ES-I3 (cell line): ENCODE data around the gene ARHGEF7.

Source experiments
- H3K36me3 ChIP-seq: 2 replicates; pipeline ENCODE4 v1.6.1; 2013; ENCODE audit warnings: mild to moderate bottlenecking, low read length, control low read depth, moderate library complexity; ENCODE audit not compliant: insufficient read depth
- H3K4me1 ChIP-seq: 2 replicates; pipeline ENCODE4 v1.6.1; 2013; ENCODE audit warnings: mild to moderate bottlenecking, control low read depth, low read length; ENCODE audit not compliant: insufficient read depth
- H3K9ac ChIP-seq: 2 replicates; pipeline ENCODE4 v1.6.1; 2013; ENCODE audit warnings: low read depth, mild to moderate bottlenecking, low read length, moderate library complexity
- H3K9me3 ChIP-seq: 2 replicates; pipeline ENCODE4 v1.6.1; 2013; ENCODE audit warnings: mild to moderate bottlenecking, low read length, moderate library complexity; ENCODE audit not compliant: control insufficient read depth, insufficient read depth

The ARHGEF7 gene

DNA sequence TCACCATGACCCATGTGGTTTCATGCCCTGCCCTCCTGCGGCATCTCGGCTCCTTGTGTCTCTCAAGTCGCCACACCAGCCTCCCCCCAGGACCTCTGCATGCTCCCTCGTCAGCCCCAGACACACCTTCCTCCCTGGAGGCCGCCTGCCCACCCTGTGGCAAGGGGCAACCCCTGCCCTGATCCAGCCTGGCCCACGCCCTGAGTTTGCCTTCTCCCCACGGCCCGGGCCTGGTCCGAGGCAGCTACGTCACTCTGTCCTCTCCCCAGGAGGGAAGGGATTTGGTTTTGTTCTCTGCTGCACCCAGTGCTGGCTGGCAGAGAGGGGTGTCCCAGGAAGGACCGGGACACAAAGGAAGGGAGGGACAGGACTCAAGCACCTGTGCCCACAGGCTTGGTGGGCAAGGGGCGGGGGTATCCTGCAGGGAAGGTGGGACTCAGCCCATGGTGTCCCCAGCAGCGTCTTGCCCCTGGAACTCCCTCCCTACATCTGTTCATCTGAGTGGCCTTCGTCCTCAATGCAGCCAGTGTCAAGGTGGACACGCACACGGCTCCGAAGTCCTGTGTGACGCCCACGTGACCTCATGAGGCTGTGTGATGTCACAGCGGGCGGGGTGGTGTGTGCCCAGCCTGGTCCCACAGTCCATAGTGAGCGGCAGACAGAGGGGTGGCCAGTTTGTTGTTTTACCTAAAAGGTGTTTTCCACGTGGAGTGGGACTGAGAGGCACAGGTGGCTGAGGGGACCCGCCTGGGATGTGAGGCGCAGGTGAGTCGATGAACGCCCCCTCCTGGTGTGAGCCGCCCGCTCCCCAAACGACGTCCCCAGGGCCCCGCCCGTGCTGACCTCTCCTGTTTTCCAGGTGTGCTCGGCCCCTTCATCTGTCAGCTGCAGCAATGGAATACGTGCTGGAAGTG lies 205.1 kb downstream of the ARHGEF7 start, which contains the start of gene TEX29:
Gene TEX29, plus strand, starts transcription at position 645 of the 914 bp plus-strand sequence. Its CDS starts 249 bp downstream, at position 894.
- Histone ChIP-seq H3K9me3 (no peaks in the 10 kb centered on the region), H3K4me1 (no peaks in the 10 kb centered on the region; the same call in 1 of the 2 replicates), H3K36me3 (no peaks in the 10 kb centered on the region; the same call in 1 of the 2 replicates), H3K9ac (no peak within 1 kb of the TSS)

DNA sequence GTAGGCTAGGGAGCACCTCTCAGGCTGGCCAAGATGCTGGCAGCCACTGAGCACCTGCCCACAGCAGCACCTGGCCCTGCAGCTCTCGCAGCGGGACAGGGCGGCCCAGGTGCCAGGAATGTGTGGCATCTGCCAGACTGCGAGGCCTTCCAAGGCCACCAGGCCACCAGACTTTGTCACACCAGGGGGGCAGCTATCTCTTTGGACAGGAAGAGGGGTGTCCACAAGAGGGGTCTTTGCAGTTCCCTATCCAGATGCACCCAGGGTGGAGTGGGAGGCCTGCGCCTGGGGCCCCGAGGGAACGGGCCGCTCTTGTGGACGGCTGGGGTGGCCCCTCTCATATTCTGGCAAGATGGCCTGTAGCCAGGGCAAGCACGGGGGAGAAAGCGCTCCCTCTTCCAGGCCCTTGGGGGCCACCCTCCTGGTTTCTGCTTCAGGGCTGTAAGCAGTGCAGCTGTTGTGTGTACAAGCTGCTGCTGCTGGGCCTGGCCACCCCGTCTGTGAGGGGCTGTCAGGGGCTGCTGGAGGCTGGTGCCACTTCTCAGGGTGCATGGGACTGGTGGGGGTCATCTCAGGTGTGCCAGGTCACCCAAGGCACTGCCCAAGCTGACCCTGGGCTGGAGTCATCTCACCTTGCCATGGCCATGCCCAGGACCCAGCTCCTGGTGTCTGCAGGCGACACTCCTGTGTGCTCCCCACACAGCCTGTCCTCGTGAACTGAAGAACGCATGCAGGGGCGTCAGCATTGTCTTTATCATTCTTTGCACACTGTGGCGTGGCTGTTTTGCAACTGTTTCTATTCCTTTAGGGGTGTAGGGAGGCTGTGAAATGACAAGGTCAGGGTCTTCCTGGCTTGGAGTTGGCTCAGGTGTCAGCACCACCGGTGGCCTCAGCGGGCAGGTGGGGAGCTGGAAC lies 207.1 kb downstream of the ARHGEF7 start:
- H3K9me3 ChIP-seq = no peaks in the 10 kb centered on the region
- H3K36me3 ChIP-seq = no peaks in the 10 kb centered on the region; the same call in 1 of the 2 replicates
- H3K4me1 ChIP-seq = no peaks in the 10 kb centered on the region; the same call in 1 of the 2 replicates
- H3K9ac ChIP-seq = no peak overlapping the region

DNA sequence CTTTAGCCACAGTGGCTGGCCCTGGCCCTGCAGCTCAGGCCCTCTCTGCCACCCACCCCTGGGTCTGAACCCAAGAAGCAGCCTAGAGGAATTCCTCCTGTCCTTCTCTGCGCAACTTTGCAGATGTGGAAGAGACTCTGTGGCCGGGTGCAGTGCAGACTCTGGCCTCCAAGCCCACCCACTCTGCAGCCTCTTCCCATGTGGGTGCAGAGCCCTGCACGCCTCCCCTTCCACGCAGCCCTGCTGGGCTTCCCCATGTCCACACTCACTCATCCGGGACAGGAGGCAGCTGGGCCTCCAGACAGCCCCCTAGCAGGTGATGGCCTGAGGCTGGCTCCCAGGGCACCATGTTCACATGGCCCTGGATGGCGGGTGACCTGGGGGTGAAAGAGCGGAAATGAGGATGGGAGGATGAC lies 207.8 kb downstream of the ARHGEF7 start:
- Histone ChIP-seq H3K4me1 (no peaks in the 10 kb centered on the region; the same call in 1 of the 2 replicates), H3K9ac (no peak overlapping the region), H3K36me3 (no peaks in the 10 kb centered on the region), H3K9me3 (no peaks in the 10 kb centered on the region)

DNA sequence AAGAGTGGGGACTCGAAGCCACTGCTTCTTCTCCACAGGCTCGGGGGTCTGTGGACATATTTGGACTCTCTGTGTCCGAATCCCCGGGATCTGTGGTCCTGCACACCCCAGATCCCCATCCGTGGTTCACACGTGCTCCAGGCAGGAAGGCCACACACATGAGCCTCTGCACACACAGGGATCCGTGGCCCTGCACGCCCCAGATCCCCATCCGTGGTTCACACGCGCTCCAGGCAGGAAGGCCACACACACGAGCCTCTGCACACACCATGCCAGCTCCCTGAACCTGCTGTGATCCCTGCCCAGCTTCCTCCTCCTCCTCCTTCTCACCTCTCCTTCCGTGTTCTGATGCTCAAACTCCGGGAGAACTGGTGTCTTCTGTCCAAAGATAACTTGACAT lies 208.4 kb downstream of the ARHGEF7 start:
- Histone ChIP-seq H3K9ac (no peak overlapping the region), H3K4me1 (no peaks in the 10 kb centered on the region; the same call in 1 of the 2 replicates), H3K9me3 (no peaks in the 10 kb centered on the region), H3K36me3 (no peaks in the 10 kb centered on the region)

DNA sequence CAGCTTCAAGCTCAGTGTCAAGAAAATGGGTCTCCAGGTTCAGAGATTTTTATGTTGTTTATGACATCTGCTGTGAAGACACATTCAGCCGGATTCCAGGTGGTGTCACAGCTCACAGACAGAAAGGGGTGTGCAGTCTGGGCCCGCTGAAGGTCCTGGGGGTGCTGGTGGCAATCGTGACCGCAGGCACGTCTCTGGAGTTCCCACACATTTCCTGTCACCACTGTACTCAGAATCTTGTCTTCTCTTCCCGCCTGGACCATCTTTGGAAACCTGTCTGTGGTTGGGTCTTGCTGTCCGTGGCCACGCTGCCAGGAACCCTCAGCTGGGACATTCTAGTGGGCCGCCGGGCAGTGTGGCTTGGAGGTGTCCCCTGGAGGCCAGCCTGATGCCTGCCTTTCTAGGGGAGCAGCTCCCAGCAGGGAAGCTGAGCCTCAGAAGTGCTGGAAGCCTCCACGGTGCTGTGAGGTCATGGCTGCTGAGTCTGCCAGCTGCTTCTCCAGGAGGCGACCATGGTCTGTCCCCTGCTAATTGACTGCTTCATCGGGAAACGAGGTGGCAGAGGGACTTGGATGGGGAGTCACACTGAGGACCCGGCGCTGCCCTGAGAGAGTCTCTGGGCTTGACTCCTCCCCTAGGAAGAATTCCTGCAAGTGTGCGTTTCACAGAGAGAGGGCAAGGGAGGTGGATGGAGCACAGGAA lies 209.0 kb downstream of the ARHGEF7 start:
- Histone ChIP-seq H3K9me3 (no peaks in the 10 kb centered on the region), H3K9ac (no peak overlapping the region), H3K4me1 (no peaks in the 10 kb centered on the region; the same call in 1 of the 2 replicates), H3K36me3 (no peaks in the 10 kb centered on the region)

DNA sequence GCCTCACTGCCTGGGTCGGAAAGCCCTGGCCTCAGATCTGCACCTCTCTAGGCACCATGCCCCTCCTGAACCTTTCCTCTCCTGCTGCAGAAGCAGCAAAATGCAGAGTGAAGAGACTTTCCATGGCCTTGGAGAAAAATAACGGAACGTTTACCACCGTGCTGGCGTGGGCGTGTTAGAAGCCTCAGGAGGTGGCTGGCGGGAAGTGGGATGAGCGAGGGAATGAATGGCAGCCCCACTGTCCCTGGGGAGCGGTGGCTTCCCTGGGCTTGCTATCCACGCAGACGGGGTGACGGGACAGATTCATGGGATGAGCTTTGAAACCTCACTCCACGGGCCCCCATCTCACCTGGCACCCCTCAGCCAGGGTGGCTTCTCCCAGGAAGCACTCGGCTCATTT lies 209.6 kb downstream of the ARHGEF7 start:
- H3K9me3 ChIP-seq = no peaks in the 10 kb centered on the region
- no peaks in the 10 kb centered on the region for H3K36me3 ChIP-seq
- H3K4me1 ChIP-seq = no peaks in the 10 kb centered on the region; the same call in 1 of the 2 replicates
- no peak overlapping the region for H3K9ac ChIP-seq

DNA sequence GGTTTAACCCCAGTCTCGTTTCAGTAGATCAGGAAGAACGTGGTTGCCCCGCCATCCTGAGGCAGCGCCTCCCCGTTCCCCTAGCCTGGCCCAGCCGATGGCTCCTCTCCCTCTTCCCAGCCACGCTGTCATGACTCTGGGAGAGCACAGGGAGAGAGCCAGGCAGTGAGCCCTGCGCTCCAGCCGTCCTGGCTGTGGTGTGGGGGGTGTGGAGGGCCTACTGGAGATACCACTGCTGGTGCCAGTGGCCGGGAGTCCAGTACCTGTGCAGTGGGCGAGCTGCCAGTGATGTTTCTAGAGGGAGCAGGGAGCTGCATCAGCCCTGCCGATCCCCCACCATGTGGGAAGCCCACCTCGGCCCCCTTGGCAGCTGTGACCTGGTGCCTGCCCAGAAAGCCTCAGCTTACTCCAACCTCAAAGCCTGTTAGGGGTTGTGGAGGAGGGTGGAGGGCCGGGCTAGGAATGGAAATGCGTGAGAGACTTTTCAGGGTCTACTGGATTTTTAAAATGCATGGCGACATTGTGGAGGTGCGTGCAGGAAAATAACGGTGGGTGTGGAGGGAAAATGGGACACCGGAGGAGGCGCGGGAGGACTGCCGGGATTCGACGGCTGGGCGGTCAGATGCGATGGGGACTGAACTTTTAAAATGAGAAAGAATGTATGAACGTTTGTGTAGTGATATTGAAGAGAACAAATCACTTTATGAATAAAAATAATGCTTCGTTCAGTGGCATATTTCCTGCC lies 210.2 kb downstream of the ARHGEF7 start:
- Histone ChIP-seq H3K4me1 (no peaks in the 10 kb centered on the region; the same call in 1 of the 2 replicates), H3K9me3 (no peaks in the 10 kb centered on the region), H3K9ac (no peak overlapping the region), H3K36me3 (no peaks in the 10 kb centered on the region)

DNA sequence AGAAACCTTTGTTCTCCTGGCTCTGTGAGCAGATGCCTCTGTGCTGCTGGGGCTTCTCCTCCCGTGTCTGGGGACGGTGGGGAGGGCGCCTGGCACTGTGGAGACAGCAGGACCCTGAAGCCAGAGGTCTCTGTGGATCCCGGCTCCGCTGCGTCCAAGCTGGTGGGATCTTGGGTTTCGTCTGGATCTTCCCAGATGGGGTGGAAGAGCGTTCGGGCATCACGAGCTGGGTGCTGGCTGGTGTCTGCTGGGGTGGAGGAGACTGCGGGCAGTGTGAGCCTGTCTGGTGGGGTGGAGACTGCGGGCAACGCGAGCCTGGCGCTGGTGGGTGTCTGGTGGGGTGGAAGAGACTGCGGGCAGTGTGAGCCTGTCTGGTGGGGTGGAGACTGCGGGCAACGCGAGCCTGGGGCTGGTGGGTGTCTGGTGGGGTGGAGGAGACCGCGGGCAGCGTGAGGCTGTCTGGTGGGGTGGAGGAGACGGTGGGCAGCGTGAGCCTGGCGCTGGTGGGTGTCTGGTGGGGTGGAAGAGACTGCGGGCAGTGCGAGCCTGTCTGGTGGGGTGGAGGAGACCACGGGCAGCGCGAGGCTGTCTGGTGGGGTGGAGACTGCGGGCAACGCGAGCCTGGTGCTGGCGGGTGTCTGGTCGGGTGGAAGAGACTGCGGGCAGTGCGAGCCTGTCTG lies 211.0 kb downstream of the ARHGEF7 start:
- H3K9me3 ChIP-seq = no peaks in the 10 kb centered on the region
- H3K36me3 ChIP-seq = no peaks in the 10 kb centered on the region
- H3K4me1 ChIP-seq = no peaks in the 10 kb centered on the region; the same call in 1 of the 2 replicates
- H3K9ac ChIP-seq = no peak overlapping the region

DNA sequence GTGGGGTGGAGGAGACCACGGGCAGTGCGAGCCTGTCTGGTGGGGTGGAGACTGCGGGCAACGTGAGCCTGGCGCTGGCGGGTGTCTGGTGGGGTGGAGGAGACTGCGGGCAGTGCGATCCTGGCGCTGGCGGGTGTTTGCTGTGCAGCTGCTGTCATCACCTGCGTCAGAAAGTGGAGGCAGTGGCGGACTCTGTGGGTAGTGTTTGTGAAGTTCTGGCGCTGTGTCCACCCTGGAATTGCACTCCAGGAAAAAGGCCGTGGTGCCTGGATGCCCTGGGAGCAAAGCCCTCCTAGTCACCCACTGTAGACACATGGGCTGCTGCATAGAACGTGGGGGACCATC lies 211.5 kb downstream of the ARHGEF7 start:
- Histone ChIP-seq H3K4me1 (no peaks in the 10 kb centered on the region; the same call in 1 of the 2 replicates), H3K36me3 (no peaks in the 10 kb centered on the region), H3K9me3 (no peaks in the 10 kb centered on the region), H3K9ac (no peak overlapping the region)

DNA sequence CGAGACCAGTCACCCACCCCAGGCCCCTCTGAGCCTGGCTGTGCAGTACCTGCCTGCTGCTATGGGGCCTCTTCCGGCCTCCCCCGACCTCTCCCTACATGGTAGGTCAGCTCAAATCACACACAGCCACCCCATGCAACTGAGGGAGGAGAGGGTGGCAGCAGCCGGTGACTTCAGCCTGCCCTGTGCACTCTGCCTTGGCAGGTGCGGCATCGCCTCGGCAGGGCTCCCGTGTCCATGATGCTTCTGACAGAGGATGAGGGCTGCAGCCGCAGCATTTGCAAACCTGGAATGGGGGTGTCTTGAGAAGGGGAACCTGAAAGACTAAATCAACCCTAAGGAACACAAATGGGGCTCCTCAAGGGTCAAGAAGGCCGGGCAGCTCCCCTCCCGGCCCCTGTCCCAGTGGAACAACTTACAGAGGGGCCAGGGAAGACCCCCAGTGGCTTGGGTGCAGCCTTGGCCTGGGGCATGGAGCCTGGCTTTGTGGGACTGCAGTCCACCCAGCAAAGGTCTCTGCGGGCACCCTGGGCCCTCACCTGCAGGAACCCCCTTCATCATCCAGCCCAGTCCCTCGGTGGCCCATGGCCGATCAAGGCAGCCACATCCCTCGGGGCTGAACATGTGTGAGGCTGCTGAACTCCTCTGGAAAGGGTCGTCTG lies 212.0 kb downstream of the ARHGEF7 start:
- H3K4me1 ChIP-seq = no peaks in the 10 kb centered on the region; the same call in 1 of the 2 replicates
- no peak overlapping the region for H3K9ac ChIP-seq
- H3K36me3 ChIP-seq = no peaks in the 10 kb centered on the region
- no peaks in the 10 kb centered on the region for H3K9me3 ChIP-seq

DNA sequence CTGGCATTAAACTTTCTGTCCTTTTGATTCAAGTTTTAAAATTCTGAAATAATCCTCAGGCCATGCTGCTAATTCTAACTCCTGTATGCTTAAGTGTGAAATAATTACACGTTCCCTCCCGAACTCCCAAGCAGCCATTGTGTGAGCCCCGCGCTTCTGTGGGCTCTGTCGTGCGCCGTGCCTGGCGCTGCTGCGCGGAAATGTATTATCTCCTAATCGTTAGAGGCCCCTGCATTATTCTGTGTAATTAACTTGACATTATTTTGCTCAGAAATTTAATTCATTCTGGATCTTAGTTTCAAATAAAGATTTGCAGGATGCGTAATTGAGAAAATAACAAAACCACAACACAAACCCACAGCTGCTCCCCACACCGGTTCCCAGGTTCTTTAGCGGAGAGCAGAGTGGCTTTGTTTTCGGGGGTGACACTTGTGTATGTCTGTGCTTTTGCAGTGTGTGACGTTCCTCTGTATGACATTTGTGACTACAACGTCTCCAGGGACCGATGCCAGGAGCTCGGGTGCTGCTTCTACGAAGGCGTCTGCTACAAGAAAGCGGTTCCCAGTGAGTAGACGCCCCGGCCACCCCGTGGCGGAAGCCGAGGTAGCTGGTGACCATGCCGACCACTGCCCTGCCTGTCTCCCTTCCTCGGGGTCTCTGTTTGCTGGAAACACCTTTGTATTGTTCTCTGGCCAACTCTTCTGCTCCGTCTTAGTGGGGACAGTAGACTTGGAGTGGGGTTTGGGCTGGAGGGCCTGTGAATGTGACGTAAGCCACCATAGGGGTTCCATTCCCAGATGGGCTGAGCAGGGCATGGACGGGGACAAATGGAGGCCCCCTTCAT lies 212.8 kb downstream of the ARHGEF7 start:
- H3K4me1 ChIP-seq = no peaks in the 10 kb centered on the region; the same call in 1 of the 2 replicates
- H3K9ac ChIP-seq = no peak overlapping the region
- H3K36me3 ChIP-seq = no peaks in the 10 kb centered on the region
- no peaks in the 10 kb centered on the region; the same call in 1 of the 2 replicates for H3K9me3 ChIP-seq
